ENCODE data around the gene GALNT15.
A peak's percentile ranks its signal among the peaks of the same experiment; 100 is the strongest.

Gene GALNT15, protein sequence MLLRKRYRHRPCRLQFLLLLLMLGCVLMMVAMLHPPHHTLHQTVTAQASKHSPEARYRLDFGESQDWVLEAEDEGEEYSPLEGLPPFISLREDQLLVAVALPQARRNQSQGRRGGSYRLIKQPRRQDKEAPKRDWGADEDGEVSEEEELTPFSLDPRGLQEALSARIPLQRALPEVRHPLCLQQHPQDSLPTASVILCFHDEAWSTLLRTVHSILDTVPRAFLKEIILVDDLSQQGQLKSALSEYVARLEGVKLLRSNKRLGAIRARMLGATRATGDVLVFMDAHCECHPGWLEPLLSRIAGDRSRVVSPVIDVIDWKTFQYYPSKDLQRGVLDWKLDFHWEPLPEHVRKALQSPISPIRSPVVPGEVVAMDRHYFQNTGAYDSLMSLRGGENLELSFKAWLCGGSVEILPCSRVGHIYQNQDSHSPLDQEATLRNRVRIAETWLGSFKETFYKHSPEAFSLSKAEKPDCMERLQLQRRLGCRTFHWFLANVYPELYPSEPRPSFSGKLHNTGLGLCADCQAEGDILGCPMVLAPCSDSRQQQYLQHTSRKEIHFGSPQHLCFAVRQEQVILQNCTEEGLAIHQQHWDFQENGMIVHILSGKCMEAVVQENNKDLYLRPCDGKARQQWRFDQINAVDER

DNA sequence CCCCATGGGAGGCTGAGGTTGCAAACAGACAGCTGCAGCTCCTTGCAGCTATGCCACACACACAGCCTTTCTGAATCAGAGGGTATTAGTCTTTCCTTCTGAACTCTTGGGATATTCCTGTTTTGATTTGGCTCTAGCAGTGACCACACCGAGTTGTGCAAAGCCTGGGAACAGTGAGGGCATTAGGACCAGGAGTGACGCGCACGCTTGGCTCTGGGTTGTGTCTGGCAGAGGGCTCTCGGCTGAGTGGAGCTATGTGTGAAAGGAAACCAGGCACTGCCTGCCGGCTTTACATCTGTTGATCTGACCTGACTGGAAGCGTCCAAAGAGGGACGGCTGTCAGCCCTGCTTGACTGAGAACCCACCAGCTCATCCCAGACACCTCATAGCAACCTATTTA, at the start of gene GALNT15:
GALNT15 (plus strand) TSS at position 292 of the 400 bp plus-strand sequence. CDS start 472 bp downstream, outside the sequence.
- no peak for DNase-seq

DNA sequence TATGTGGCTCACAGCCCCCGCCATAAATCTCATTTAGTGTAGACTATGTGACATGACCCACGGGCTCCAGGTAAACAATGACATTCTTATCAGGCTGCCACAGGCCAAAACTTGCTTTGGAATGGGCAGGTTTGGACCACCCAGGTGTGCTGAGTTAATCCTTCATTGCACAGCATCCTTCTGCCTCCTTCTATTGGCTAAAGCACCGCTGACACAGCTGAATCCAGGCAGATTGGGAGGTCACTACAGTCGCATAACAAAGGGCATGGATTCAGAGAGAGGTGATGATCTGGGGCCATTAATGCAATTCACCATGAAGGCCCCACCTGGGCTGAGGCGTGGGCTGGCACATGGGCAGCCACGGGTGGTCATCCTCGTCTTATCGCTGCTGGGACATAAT, 47.8 kb upstream of the GALNT15 start:
- DNase-seq = no peak

DNA sequence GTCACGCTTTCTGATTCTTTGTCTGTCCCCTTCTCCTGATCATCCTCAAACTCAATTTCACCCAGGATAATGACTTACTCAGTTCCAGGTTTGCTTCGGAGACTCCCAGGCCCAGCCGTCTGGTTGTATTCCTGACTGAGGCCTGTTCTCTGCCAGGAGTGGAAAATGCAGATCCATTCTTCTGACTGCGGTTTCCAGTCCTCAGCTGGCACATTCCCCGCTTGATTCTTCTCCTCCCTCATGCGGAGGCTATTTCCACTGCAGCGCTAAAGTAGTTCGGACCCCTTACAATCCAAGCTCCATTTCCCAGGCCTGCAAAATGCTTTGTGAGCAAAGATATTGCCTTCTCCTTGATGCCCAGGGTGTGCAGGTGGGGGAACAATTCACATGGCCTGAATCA, 47.2 kb upstream of the GALNT15 start:
- no peak for DNase-seq

DNA sequence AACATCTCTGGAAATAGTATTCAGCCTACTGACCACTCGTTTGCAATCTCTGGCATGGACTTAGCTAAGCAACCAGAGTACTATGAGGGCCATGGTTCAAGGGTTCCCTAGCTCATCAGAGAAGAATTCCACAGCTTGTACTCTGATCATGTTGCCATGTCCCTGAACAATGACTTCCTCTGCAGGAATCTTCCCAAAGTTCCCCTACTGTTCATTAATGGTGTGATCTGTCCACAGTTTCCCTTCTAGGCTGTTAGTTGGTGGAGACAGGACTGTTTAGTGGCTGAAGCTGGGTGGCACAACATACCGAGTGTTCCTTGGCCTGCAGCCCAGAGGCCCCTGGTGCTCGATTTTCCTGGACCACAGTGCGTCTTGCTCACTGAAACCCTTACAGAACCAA, 44.4 kb upstream of the GALNT15 start:
- no peak for DNase-seq

DNA sequence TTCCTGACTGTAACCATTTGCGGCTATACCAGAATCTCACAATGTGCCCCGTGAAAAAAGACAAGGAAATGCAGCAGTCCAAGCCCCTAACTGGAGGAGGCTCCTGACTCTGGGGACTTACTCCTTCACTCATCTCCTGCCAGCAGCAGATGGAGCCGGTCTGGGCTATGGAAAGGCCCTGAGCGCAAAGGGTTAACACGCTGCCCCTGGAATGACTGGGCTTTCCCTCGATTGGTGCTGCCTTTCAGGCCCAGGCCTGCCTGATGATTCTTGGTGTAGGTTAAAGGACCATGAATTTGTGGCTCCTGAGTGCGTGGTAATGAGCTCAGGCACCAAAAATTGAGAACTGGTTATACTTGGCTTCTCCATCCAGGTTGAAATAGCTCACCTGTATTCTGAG, 42.3 kb upstream of the GALNT15 start:
- DNase-seq = peak; percentile 44

DNA sequence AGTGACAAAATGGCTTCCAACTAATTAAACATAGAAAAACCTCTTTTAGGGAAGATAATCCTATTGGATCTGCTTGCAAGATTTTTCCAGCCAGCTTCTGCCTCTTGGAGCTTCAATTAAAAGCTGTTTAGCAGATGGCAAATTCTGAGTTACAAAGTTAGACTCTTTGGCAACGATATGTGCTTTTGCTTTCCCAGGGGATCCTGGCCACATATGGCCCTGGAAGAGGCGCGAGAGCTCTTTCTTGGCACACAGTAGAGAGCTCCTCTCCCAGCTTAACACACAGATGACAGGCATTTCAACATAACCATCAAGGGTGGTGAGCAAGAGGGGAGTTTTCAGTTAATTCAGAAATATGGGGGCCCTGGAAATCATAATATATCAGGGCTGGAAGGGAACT, 41.6 kb upstream of the GALNT15 start:
- DNase-seq = peak; percentile 96

DNA sequence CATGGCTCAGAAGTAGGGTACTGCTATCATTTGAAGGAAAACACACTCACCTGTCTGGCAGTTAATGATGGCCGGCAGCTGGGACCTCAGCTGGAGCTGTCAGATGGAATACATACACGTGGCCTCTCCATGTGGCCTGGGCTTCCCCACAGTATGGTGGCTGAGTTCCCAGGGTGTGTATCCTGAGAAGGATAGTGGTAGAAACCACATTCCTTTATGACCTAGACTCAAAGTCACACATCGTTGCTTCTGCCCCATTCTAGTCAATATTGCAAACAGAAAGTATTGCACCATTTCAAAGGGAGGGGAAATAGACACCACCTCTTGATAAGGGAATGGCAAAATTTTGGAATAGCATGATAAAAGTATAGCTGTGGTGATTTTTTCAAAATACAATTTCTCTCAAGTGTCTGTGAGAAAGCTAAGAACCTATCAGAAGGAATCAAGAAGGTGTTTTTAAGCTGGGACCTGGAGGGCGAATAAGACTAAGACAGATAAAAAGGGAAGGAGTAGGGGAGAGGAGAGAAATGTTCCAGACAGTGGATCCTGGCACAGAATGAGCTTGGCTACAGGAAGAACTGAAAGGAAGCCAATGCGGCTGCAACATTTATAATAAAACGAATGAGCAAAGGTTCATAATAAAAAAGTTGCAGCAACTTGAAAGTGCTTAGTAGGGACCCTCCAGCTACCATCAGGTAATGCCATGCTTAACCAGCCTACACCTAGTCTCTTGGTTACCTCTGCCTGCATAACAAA, 40.1 kb upstream of the GALNT15 start:
- no peak for DNase-seq

DNA sequence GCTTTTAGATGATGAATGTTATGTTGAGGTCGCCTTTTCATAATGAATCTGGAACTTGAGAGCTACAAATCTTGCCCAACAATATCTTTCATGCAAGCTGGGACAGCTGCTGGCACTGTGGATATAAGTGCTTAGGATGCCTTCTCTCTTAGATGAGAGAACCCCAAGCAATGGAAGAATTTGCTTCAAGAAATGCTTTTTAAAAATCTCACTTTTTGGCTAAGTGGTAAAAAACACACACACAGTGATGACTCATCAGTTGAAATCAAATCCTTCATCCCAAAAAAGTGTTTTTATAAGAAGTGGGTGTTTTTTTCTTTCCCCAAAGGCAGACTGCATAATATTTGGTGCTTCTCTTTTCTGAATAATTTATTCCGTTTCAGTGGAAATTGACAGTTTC, 38.4 kb upstream of the GALNT15 start:
- DNase-seq = no peak

DNA sequence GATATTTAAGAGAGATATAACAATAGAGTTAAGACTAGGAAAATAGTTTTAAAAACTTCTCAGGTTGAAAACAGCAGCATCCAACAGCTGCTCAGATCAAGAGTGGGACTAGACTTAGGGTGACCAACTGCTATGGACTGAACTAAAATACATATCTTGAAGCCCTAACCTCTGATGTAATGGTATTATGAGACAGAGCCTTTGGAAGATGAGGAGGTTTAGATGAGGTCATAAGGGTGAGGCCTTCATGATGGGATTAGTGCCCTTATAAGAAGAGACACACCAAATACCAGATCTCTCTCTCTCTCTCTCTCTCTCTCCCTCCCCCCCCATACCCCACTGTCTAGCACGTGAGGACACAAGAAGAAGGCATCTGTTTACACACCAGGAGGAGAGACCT, 37.4 kb upstream of the GALNT15 start:
- DNase-seq = no peak

DNA sequence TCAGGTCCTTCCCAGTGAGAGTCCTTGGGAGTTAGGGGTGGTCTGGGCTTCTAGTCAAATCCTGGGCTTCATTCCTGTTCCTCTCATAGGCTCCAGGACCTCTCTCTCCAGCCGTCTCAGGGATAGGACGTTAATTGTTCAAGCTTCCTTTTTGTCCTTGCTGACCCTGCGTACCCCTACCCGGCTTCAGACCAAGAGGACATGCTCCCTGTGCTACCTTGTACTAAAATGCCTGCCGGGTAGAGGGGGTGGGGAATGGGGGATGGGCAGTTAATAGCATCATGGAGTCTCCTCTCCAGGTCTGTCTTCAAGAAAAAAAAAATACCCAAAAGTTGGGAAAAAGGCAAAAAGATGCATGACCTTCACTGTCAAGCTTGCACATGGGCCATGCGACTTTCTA, 36.5 kb upstream of the GALNT15 start:
- DNase-seq = no peak

DNA sequence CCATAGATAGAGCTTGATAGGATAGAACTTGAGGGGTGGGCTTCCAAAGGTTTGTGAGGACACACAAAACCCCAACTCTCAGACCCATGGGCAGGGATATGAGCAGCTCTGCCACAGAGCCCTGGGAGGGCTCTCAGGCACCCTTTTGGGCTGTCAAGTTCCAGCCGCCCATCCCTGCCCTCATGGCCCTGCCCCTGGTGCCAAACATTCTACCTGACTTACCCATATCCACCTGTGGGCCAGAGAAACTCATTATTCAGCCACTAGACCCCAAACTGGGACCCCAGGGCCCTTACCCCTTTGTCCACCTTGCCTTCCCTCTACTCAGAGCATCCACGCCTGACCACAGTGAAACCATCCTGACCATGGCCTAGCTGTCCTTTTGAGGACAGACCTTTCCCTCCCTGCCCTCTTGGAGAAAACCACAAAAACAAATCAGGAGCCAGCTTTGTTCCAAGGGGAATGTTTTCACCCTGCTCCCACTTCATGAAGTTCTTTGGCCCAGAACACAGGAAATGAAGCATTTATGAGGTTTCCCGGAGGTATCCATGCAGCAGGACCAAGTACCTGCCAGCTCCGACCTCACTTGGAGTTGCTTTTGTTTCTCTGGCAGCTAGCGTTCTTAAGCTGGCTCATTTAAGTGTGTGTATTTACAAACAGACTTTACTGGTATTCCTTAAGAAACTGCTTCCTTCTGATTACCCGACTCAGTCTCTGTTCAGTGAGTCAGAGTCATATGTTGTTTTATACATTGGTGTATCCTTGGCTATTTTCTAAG, 34.2 kb upstream of the GALNT15 start:
- no peak for DNase-seq

DNA sequence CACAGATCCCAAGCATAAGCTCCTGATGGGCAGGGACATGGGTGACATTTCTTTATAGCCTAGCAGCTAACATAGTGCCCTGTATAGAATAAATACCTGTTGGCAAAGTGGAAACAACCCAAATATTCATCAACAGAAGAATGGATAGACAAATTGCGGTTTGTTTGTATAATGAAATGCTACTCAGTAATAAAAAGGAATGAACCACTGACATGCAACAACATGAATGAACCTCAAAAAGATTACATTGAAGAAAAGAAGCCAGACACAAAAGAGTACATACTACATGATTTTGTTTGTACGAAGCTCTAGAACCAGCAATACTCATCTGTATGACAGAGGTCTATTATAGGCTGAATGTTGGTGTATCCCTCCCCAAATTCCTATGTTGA, 33.6 kb upstream of the GALNT15 start:
- DNase-seq = no peak

DNA sequence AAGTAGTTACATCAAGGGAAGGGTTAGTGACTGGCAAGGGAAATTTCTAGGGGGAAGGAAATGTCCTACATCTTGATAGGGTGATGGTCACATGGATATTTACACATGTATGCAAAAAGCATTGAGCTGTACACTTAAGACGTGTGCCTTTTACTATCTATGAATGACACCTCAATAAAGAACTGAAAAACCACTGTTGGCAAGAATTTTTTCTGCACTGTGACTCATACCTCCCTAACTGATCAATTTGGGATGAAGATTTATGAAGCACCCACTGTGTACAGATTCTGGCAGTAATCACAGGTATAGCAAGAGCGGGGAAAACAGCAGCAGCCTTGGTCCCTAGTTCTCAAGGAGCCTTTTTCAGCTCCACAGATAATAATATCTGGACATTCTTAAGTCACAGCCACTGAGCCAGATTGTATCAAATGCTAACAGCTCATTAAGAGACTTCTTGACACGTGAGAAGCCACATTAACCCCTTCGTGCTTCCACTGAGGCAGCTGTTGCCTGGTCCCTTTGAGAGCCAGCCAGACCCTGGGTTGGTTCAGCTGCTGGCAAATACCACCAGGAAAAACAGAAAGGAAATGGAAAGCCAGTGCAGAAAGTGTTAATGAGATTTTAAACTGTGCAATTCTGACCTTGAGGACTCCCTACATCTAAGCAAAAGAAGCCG, 32.0 kb upstream of the GALNT15 start:
- peak; percentile 58 for DNase-seq

DNA sequence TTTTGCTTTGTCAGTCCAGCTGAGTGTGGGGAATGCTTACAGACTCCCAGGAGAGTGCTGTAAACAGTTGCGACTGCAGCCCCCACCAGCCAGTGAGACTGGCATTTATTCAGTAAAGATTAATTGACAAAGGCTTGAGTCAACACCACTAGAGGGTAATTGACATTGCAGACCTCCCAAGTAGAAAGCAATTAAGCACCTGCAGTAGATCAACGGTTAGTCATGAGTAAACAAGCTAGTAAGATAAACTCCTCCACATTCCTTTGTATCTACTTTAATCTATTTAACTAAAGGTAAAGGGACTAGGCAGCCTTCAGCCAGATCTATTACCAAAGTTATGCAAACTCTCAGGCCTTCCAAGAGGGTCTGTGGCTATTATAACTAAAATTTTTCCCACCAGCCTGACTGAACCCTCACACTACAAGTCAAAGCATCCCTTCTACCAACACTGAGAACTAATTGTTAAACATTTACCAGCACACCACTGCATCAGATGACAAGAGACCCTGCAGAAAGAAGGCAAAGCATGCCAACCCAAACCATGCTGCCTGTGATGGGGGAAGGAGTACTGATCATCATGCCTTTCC, 30.5 kb upstream of the GALNT15 start:
- DNase-seq = no peak

DNA sequence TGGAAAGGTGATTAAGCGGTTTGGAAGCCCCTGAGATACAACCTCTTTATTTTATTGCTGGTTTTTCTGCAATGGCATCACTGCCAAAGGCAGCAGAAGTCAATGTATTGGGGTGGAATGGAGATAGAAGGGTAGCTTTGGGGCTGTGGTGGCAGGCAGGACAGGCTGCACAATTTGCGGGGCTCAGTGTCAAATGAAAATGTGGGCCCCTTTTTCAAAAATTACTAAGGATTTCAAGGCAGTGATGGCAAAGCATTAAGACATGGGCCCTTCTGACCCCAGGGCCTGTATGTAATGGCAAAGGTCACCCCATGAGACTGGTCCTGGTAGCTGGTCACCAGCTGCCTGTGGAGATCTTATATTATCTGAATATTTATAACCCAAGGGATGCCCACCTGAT, 29.3 kb upstream of the GALNT15 start:
- DNase-seq = no peak

DNA sequence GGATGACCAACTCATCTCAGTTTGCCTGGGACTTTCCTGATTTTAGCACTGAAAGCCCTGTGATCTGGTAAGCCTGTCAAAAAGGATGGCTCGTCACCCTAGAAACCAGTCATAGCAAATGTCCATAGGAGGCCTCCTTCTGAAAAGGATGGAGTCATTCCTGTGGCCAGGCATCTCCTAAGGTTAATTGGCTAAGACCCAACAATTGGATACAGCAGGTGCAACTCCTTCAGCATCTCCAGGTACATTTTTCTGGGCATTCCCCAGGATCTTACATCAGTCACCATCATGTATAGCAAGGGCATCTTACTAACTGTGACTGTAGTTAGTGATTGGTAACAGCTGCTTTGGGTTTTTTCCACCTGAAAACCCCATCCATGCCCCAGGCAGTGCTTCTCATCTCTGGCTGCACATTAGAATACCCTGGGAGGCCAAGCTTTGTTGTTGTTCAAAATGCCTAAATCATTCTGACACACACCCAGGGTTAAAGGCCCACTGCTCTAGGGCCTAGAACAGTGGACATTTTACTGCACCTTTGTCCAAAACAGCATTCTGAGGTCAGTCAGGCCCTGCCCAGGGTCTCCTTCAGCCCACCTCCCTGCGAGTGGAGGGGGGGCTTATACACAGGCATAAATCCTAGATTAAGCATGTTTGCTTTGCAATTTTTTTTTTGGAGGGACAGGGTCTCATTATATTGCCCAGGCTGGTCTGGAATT, 28.3 kb upstream of the GALNT15 start:
- DNase-seq = no peak

DNA sequence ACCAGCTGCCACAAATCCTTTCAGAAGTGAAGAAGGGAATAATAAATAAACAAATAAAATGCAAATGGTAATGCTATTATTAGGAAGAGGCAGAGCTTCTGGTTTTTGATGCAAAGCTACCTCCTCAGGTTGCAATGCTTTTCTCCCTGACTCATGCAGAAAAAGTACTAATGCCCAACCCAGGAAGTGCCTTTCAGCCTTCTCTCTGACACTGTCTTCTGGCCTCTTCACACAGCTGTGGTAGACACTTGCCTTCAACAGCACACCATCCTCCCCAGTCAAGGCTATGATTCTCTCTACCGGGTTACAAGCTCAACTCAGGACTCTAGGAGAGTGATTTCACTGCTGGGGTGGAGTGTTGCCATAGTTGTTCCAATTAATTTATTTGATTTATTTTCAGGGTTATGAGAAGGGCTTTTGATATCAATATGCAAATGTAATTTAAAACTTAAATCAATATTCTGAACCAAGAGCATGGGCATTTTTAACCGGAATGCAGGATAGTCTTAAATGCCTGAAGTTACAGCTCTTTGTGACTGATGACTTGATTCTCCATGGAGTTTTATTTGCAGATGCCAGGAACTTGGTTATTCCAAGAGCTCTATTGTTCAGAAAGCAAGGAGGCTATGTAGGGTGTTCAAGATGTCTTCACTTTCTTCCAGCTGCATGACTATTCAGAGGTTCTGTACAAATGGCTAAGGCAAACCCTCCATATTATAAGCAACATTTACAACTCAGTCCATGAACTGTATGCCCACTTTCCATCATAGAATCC, 27.1 kb upstream of the GALNT15 start:
- DNase-seq = no peak

DNA sequence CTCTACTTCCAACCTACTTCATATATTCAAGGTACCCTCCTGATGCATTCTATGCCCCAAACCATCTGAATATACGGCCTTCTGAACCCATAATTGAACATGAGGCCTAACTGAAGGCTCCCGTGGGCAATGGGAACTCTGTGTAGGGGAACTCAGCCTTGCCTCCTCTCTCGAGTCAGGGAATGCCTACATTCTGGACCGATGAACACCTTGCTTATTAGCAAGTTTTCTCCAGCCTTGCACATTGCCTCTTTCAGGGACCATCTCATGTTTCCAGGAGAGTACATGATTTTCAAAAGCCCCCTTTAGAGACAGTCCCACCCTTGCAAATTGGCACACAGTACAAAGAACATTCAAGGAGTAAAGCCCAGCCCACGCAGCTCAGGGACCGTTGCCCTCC, 26.3 kb upstream of the GALNT15 start:
- no peak for DNase-seq

DNA sequence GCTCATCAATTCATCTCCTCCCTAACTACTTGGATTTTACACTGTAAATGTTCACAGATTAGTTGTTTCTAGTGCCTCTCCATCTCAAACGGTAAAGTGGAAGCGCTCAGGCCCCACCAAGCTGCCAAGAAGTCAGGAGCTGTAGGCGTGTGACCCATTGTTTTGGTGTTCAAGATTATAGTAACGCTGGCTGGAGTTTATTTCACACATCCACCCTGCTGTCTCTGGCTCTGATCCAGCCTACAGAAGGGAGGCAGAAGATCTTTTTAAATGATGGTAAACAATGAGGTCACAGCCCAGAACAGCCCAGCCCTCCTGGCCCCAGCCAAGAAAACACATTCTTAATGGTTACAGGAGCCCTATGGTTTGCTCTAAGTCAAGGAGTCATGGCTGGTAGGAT, 25.7 kb upstream of the GALNT15 start:
- DNase-seq = peak; percentile 11

DNA sequence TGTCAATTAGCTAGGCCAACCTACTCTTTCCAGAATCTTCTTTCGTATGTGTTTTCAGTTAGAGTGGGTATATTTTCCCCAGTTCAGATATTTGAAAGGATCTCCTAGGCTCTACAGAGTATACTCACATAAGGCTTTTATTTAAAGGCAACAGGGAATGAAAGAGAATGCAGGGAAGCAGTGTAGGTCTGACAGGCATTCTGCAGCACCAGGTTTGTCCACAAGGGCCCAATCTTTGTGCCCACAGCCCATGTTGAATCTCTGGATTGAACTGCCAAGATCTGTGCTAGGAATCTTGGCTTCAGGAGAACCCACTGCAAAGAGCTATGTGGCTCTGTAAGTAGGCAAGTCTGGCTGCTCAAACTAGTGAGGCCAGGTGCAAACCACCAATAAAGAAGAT, 24.2 kb upstream of the GALNT15 start:
- DNase-seq = no peak

DNA sequence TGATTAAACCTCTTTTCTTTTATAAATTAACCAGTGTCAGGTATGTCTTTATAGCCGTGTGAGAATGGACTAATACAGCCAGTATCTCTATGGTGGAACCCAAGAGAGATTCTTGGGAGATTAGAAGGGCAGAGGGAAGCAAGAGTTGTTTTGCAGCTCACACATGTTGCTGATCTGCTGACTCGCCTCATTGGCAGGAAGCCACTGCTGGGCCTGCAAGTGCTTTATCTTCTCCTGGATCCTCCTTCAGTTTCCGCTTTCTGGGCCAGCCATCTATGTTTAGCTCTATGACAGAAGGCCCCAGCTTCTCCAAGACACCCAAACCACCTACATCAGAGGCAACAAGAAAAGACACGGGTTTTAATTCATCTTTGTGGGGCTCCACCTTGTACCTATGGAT, 23.4 kb upstream of the GALNT15 start:
- no peak for DNase-seq
